GM21447 (cell line): Measurements from ENCODE around the gene KCNAB1.
"Not testable (repeated sequence)": the region's sequence is repeated elsewhere in the genome, so short reads cannot be mapped to it uniquely, and the experiment has no call there.

Experiments
- ATAC-seq: cut with Tn5 transposase; IDR thresholded peaks from one replicate; pipeline ENCODE4 v1.9.1; 2021; ENCODE audit not compliant: unreplicated experiment

The KCNAB1 gene

GRCh38 chr3:156137397-156137796, 17.0 kb downstream of the KCNAB1 start:
- not testable (repeated sequence) for ATAC-seq

DNA sequence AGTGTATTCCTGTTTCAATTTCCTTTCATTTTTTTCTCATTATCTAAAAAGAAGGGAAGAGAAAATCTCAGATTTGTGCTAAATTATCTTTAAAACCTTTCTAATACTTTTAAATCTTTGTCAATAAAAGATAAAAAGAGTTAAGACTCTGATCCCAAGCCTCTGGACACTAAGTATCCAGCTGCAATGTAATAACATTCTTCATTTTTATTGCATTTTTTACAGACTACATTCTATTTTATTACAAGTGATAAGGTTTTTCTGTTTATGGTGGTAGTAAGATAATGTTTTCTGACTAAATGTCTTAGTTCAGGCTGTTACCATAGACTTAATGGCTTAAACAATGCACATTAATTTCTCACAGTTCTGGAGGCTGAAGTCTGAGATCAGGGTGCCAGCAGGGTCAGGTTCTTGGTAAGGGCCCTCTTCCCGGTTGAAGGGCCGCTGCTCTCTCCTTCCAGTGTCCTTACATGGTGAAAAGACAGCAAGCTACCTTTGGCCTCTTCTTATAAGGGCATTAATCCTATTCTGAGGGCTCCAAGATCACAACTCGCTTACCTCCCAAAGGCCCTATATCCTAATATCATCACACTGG, 19.7 kb downstream of the KCNAB1 start:
- no peak for ATAC-seq

GRCh38 chr3:156142702-156143101, 22.3 kb downstream of the KCNAB1 start:
- ATAC-seq = no peak

- ATAC-seq = no peak
Observed at GRCh38 chr3:156143136-156143535, 22.8 kb downstream of the KCNAB1 start.

DNA sequence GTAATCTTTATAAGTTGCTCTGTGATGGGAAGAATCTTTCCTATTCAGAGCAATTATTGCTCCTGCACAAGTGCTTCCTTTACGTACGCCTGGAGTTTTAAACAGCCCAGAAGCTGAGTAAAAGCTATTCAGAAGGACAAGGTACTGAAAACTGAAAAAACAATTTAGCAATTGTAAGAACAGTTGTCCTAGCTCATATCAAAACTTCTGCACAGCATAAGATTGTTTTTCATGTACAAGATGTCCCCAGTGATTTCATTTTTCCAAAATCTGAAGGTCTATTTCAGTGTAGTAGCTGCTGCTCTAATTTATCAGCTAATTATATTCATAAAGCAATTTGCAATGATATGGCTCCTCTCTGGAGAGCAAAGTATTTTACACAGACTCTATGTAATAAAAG, 23.7 kb downstream of the KCNAB1 start:
- ATAC-seq = no peak

GRCh38 chr3:156145866-156146265, 25.5 kb downstream of the KCNAB1 start:
- ATAC-seq = no peak

DNA sequence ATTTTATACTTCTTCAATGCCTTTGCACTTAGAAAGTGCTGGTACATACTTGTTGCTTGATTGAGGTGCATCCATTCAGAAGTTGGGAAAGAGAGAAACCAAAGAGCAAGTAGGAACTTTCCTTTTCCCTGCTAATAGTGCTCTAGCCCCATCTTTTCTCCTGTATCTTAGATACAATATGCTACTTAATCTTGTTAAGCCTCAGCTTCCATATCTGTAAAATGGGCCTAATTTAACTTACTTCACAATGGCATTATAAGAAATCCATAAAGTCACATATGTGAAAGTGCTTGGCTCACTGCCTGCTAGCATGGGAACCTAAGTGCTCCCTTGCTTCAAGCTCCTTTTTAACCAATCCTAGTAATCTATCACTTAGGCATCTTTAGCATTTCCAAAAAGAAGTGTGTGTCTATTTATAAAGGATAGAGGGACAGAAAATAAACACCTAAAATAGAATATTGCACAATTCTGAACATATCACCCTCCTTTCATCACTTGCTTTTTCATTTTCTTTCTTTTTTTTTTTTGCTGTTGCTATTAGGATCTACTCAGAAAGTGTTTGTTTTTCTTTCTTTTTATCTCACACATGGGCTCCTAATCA, 28.1 kb downstream of the KCNAB1 start:
- ATAC-seq = no peak

GRCh38 chr3:156148946-156149381, 28.6 kb downstream of the KCNAB1 start:
- ATAC-seq = no peak

DNA sequence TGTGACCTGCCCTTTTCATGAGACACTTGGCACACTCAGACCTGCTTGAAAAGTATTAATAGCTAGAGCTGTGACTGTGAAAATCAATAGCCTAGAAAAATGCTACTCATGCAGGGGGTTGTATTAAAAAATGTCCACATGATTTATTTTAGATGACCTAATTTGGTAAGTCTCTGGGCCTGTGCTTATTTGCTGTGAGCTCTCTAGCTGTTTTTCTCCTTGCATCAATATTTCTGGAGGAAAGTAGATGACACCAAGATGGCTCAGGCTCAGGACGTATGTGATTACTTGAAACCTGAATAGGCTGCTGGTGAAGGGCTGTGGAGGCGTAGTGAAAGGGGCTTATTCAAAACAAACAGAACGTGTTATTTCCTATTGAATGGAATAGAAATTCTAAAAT, 29.5 kb downstream of the KCNAB1 start:
- ATAC-seq = no peak

DNA sequence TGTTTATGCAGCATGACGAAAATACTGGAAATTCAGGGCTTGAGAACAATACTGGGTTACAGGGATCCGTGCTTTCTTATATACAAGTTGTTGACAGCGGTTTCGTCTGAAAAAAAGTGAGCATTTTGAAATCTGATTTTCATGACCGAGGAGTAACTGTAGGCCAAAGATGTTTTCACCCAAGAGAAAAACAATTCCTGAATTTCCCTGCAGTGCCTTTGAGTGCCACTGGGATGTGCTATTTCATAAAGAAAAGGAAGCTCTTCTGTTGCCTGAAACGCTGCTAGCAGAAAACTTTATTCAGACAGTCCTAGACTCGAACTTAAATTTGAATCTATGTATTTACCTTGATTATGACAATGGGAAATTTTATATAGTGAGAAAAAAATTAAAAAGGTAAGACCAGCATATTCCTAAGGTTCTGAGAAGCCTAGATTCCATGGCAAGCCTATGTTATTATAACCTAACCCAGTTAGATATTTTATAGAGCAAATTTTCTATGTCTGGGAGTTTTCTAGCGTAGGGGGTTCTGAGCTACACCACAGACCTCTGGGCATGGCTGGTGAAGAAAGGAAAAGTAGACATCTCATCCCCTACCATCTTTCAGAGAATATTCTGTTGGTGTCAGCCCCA, 30.2 kb downstream of the KCNAB1 start:
- ATAC-seq = peak; percentile 48

DNA sequence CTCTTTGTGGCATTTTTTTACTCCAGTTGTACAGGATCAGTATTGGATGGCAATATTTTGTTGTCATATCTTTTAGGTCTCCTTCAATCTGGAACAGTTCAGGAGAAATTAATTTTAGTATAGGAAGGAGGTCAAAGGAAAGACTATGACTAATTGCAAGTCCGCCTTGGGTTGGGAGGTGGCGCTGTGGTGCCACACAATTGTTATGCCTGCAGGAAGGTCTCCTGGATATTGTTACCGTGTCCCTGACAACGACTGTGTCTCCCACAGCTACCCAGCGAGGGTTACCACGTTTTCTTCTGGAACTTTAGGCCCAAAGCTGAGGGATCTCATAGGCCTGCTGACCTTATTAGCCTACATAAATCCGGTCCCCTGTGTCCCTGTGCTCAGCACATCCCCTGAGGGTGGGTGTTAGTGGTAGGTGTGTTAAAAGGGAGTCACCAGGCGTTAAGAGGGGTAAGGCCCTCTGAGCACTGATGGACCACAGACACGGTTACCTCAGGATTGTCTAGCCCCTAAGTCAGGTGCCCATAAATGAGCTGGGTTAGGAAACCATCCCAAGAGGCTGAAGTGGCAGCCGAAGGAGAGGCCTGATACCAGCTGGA, 31.5 kb downstream of the KCNAB1 start:
- no peak for ATAC-seq

DNA sequence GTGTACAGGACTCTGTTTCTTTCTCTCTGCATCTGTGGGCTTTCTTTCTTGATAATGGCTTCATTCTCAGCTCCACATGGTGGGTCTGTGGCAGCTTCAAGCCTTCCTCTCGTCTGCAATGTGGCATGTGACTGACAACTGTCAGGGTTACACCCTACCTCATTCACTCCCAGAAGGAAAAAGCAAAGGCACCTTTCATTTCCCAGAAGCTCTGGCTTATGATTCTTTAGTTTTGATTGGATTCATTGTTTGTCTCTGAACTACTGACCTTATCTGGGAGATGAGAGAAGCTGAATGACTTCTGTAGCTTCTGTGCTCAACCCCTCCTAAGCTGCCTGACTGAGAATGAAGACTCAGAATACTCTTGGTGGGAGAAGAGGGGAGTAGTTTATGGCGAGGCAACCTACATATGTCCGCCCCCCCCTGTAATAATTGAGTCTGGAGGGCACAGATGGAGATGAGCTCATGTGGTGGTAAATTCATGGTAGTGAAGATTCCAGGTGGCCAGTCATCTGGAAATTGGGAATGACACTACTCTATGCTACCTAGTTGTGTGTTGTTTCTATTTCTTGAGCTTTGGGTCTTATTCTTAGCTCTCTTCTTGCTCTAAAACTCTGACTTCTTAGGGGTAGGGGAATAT, 38.4 kb downstream of the KCNAB1 start:
- ATAC-seq = no peak

GRCh38 chr3:156160647-156161046, 40.3 kb downstream of the KCNAB1 start:
- peak; percentile 86 for ATAC-seq

- ATAC-seq = no peak
Observed at GRCh38 chr3:156161172-156161571, 40.8 kb downstream of the KCNAB1 start.

- ATAC-seq = no peak
Observed at GRCh38 chr3:156163848-156164247, 43.5 kb downstream of the KCNAB1 start.

- no peak for ATAC-seq
Observed at GRCh38 chr3:156166808-156167207, 46.4 kb downstream of the KCNAB1 start.

DNA sequence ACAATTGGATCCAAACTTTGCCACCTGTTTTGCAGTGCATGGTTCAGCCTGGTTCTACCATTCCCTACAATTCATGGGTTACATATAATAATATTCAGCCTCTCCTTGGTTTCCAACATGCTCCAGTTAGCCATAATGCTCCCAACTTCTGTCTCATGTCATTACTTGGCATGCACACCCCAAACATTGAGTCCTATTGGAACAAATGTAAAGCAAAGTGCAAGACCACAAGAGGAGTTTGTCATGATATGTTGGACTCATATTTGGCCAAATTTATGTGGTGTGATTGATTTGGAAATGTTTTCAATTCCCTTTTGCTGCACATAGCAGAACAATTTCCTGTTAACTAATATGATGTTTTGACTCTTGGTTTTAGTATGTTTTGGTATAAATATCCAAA, 50.2 kb downstream of the KCNAB1 start:
- ATAC-seq = no peak

DNA sequence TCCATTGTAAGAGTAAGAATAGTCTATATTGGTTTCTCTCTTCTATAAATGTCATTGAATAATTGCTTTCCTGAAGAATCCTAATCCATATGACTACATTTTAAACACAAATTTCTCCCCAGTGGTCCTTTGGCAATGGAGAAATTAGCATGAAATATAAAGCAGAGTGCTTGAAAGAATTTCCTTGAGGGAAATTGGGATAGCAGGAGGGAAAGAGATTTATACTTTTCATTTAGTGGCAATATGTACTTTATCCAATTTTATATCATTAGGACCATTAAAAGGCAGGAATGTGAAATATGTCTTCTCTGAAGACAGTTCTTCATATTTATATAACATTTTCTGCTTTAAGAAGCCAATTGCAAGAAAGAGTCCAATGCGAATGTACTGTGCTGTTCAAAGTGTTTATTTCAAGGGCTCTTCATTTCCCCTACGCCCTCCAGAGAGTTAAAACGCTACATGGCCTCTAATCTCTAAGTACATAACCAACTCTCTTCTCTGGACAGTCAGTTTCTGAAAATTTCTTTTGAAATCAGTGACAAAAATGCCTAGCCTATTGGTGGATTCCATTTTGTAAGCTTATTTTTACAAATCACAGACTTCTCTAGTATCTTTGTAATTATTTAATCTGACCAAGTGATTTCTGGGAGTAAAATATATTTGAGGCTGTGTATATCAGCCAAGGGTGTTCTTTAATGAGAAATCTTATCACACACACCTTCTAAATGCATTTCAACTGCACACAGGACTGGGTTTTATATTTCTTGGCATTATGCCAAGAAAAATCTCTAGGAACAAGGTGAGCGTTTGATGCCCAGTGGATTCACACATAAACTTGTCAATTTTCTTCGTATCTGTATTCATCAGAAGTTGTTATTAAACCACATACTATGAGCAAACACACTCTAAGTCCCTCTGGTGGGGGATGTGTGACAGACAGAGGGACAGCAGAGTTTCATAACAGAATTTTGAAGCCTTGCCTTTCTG, 51.2 kb downstream of the KCNAB1 start:
- ATAC-seq = no peak

DNA sequence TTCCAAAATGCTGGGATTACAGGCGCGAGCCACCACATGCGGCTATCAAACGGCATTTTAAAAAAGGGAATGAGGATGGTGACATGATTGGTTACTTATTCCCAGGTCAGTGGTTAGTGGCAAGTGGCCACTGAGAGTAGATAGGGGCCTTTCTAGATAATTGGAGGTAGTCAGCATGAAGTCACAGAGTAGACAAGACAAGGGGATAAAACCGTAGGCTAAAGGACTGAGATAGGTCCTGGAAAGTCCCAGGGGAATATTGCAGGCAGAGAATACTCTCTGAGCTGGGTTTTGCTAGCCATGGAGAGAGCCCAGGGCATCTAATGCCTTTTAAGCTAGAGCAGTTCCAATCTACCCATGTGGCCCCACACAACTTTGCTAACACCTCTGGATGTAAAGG, 52.2 kb downstream of the KCNAB1 start:
- ATAC-seq = no peak

DNA sequence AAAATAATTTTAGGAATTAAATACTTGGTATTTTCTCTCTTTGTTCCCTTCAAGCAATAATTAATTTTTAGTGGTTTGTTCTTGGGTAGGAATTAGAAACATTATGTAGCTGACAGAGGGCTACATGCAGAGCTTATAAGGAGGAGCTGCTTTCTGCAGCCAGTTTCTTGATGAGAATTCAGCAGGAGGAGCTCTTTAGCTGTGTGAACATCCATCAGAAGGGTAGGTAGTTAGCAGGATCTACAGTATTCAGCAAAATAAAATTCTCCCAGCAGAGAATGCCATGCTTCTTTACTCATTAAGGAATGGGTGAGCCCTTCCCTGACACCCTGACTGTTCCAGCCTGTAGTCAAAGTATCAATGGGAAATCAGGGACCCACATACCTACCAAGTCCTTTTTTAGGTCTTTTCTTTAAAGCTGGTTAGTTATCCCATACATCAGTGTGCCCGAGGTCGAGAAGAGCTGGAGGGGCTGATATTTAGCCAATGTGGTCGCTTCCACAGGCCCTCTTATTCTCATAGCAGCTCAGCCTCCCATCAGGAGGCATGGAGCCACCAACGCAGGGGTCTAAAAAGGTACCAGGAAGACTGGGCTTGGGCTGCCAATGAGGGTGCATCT, 54.0 kb downstream of the KCNAB1 start:
- no peak for ATAC-seq
